Skeletal muscle cell (primary cell): ENCODE measurements around the gene ZAR1L.
"Not testable (repeated sequence)": the region's sequence is repeated elsewhere in the genome, so short reads cannot be mapped to it uniquely, and the experiment has no call there.

Experiments
- DNase-seq: peaks from one replicate; pipeline ENCODE4 v3.0.0-alpha.2; 2010; ENCODE audit warnings: low read depth
- H3K4me3 ChIP-seq: 2 replicates; pipeline ENCODE4 v1.5.1; 2011; ENCODE audit warnings: low read depth, mild to moderate bottlenecking, control low read depth, low read length, moderate library complexity

The ZAR1L gene

GRCh38 chr13:32315238-32316027, at the start of gene ZAR1L, which contains the start of gene BRCA2:
ZAR1L (minus strand) TSS chr13:32315363; CDS start chr13:32311925, 3,438 bp downstream.
BRCA2 (plus strand) TSS chr13:32315508; CDS start chr13:32316461, 953 bp downstream.
- peak; percentile 69 for DNase-seq
- peak within 1 kb of the TSS; percentile 85 for H3K4me3 ChIP-seq

GRCh38 chr13:32362574-32362973, 47.4 kb upstream of the ZAR1L start:
- H3K4me3 ChIP-seq = no peak overlapping the region
- DNase-seq = no peak

DNA sequence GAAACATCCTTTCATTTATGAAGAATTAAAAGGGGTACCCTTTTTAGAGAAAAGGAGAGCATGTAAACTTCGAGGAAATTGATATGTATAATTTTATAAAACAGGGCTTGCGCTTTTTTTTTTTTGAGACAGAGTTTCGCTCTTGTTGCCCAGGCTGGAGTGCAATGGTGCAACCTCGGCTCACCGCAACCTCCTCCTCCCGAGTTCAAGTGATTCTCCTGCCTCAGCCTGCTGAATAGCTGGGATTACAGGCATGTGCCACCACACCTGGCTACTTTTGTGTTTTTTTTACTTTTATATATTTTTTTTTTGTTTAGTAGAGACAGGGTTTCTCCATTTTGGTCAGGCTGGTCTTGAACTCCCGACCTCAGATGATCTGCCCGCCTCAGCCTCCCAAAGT, 40.8 kb upstream of the ZAR1L start:
- H3K4me3 ChIP-seq, DNase-seq: not testable (repeated sequence)

GRCh38 chr13:32354040-32354439, 38.9 kb upstream of the ZAR1L start:
- no peak for DNase-seq
- no peak overlapping the region for H3K4me3 ChIP-seq

DNA sequence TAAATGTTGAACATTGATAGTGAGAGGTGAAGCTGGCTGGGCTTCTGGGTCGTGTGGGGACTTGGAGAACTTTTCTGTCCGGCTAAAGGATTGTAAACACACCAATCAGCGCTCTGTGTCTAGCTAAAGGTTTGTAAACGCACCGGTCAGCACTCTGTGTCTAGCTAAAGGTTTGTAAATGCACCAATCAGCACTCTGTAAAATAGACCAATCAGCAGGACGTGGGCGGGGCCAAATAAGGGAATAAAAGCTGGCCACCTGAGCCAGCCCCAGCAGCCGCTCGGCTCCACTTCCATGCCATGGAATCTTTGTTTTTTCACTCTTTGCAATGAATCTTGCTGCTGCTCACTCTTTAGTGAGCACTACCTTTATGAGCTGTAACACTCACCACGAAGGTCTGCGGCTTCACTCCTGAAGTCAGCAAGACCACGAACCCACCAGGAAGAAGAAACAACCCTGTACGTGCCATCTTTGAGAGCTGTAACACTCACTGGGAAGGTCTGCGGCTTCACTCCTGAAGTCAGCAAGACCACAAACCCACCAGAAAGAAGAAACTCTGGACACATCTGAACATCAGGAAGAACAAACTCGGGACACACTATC, 35.8 kb upstream of the ZAR1L start:
- DNase-seq, H3K4me3 ChIP-seq: not testable (repeated sequence)

DNA sequence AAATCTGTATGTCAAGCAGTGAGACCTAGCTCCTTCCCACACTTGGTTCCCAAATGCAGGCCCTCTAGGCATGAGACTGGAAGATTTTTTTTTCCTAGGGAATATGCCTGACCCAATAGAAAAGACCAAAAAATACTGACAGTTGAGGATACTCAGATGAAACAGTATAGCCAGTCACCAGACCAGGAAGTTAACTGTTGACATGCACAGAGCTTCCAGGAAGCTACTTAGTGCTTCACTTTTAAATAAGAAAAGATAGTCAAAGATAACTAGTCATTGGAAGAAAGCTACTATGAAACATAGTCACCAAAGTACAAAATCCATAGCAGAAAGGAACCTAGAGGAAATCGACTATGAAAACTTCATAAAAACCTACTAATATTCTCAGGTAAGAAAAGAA, 32.5 kb upstream of the ZAR1L start:
- no peak overlapping the region for H3K4me3 ChIP-seq
- no peak for DNase-seq

DNA sequence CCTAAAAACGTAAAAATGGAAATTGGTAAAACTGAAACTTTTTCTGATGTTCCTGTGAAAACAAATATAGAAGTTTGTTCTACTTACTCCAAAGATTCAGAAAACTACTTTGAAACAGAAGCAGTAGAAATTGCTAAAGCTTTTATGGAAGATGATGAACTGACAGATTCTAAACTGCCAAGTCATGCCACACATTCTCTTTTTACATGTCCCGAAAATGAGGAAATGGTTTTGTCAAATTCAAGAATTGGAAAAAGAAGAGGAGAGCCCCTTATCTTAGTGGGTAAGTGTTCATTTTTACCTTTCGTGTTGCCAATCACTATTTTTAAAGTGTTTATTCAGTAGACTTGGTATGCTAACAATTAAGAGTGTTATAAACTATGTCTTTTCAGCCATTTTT, 25.8 kb upstream of the ZAR1L start:
- no peak for DNase-seq
- H3K4me3 ChIP-seq = no peak overlapping the region

DNA sequence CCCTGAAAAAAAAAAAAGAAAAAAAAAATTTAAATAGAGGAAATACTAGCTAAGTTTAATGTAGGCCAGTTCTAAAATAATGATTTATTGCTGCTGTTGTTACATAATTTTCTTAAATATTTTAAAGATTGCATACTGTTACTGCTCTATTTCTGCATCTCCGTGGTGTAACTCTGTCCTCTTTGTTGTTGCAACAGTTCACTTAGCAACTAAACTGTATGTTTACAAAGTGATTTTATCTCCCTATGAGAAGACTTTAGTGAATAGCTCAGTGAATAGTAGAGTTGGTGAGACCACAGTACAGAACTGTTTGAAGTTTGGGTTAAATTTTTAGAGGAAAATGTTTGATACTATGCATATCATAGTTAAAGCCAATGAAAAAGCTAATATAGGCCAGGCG, 19.5 kb upstream of the ZAR1L start:
- no peak for DNase-seq
- H3K4me3 ChIP-seq = no peak overlapping the region

- H3K4me3 ChIP-seq = no peak overlapping the region
- DNase-seq = peak; percentile 90
These were observed 15.3 kb upstream of the ZAR1L start for GRCh38 chr13:32330441-32330840.

GRCh38 chr13:32323912-32324311, 8.7 kb upstream of the ZAR1L start:
- no peak for DNase-seq
- H3K4me3 ChIP-seq = no peak overlapping the region

DNA sequence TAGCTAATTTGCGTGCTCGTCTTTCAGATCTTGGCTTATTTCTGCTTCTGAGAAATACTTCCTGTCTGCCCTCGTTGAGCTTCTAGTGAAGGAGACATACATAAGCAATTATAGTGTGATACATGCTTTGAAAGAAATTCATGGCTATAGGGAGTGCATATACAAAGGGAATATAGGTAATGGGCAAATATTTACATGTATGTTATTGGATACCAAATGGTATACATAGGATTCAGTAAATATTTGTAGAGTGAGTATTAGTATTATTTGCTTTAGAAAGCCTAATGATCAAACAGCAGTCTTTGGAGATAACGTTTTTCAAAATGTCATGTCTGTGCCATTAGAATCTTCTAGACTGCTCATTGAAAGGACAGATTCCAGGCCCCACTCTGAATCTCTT, 5.4 kb upstream of the ZAR1L start:
- no peak for DNase-seq

GRCh38 chr13:32317716-32318465, 2.7 kb upstream of the ZAR1L start:
- no peak for DNase-seq
- no peak overlapping the region for H3K4me3 ChIP-seq

More for the DNA sequence above, 5.4 kb upstream of the ZAR1L start:
- H3K4me3 ChIP-seq = no peak overlapping the region

- no peak for DNase-seq
- peak overlapping the region; percentile 85 for H3K4me3 ChIP-seq
These were observed 1.3 kb upstream of the ZAR1L start for GRCh38 chr13:32316501-32316900.

DNA sequence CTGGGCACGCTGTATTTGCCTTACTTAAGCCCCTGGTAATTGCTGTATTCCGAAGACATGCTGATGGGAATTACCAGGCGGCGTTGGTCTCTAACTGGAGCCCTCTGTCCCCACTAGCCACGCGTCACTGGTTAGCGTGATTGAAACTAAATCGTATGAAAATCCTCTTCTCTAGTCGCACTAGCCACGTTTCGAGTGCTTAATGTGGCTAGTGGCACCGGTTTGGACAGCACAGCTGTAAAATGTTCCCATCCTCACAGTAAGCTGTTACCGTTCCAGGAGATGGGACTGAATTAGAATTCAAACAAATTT, 821 bp upstream of the ZAR1L start:
- H3K4me3 ChIP-seq = peak overlapping the region; percentile 85
- DNase-seq = no peak

GRCh38 chr13:32314271-32315237, 609 bp downstream of the ZAR1L start:
- DNase-seq = no peak
- peak overlapping the region; percentile 85 for H3K4me3 ChIP-seq

DNA sequence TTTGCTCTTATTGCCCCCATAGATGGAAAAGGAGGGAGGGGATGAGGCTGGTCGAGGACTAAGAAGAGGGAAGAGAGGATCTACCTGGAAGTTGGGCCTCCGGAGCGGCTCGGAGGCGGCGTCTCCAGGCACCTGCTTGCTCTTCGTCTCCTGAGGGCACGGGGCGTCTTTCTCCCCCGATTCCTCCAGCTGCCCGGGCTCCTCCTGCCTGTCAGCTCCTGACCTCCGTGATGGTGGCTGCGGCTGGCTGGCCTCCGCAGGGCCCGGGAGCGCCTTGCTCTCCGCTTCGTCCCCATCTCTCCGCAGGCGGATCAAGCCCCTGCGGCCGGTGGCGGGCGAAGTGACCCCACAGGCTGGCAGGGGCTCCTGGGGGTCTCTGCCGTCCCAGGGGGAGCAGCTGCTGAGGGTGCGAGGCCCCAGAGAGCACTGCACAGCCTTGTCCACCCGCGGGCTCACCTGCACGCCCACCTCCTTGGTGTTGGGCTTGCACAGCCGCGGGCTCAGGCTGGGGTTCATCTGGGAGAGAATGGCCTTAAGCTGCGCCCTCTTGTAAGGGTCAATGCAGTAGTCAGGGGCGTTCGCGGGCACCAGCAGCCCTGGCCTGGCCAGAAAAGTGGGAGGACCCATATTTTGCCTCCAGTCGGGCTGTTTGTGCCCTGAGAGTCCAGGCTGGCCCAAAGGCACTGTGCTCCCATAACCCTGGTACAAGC, 3.8 kb downstream of the ZAR1L start:
- no peak for DNase-seq

GRCh38 chr13:32310134-32310706, 4.9 kb downstream of the ZAR1L start:
- H3K4me3 ChIP-seq = no peak overlapping the region
- peak; percentile 32 for DNase-seq

More for the DNA sequence above, 3.8 kb downstream of the ZAR1L start:
- no peak overlapping the region for H3K4me3 ChIP-seq

DNA sequence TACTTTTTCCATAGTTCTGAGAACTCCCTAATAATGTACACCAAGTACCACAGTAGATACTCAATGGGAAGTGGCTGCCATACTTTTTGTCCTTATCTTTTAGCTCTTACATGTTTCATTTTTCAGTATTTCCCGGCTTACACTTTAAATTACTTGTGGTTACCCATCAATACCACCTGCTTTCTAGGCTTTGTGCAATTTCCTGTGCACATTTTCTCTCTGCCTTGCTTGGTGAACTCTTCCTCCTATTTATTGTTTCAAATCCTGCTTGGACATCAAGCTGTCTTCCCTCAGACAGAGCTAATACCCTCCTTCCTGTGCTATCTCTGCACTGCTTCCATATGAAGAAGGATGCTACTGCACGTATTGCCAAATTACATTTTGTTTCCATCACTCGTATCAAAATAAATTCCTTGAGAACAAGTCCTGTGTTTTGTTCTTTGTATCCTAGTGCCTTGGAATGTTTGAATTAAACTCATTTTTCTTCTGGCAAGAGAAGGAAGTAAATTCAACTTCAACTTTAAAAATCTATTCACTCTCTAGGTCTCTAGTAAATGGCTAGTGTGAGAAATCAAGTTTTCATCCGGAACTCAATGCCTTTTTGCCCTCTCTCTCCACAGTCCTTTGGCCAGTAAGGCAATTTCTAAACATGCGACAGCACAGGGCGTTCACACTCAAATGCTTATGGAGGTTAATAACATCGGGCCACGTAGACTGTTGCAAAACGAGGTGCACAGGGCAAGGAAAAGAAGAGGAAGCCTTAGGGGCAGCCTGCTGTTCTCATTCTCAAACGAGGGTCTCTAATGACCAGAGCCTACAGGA, 5.6 kb downstream of the ZAR1L start:
- DNase-seq = no peak
- no peak overlapping the region for H3K4me3 ChIP-seq
